K562 (cell line): ENCODE data around the gene GPN1. TPM values are rescaled to one million over a fixed set of nuclear protein-coding genes. Genes with fewer than 3 reads are reported as not detected.

Source experiments
- ATAC-seq: fragments of 200-7000 bp; cut with Tn5 transposase; 3 replicates; pipeline ENCODE4 v1.9.1; 2020; ENCODE audit warnings: moderate library complexity
- BruUV-seq: library from RNA; stranded (reverse); fragments of 400-500 nt; replicated peaks from 2 replicates; lab custom pipeline; 2021; lab: Mats Ljungman, UMichigan
- CTCF ChIA-PET: fragments of 300-600 bp; formaldehyde crosslinking; extraction: SDS; loops from one replicate; lab custom pipeline; 2021; ENCODE audit warnings: low intra/inter-chr PET ratio; lab: Yijun Ruan, JAX
- POLR2A ChIA-PET: fragments of 300-600, 350-650 bp; sonication (Branson Sonifier 250); formaldehyde crosslinking; extraction: SDS; loops from one replicate; lab custom pipeline; 2021; ENCODE audit warnings: antibody characterized with exemption, inconsistent platforms; lab: Yijun Ruan, JAX
- DNase-seq, 4 experiments: peaks; one replicate each; pipeline versions ENCODE4 v3.0.0 to v3.0.0-alpha.2; 2011 to 2018; ENCODE audit warnings: low spot score in 3 of 4, mixed read lengths in 3 of 4; ENCODE audit errors: extremely low read depth in 1 of 4
- FAIRE-seq: peaks from 2 replicates; lab custom pipeline; 2011; peaks lifted over from hg19 to GRCh38; lab: Jason Lieb, UNC
- H2AFZ ChIP-seq: 2 replicates; pipeline ENCODE4 v1.6.0; 2011; ENCODE audit warnings: low read depth, low read length, control low read depth, inconsistent platforms
- H3K27ac ChIP-seq: fragments of 200-600 bp; 3 replicates; pipeline ENCODE4 v1.8.0; 2011; ENCODE audit warnings: low read depth, mild to moderate bottlenecking, control low read depth, inconsistent platforms, low read length, moderate library complexity, mixed read lengths; ENCODE audit errors: extremely low read depth
- H3K27me3 ChIP-seq, 2 experiments: fragments of 300-600 bp in 1 of 2; 2 replicates in 1 of 2; 3 replicates in 1 of 2; pipeline versions ENCODE4 v1.6.0 to v1.8.0; 2011; ENCODE audit warnings: inconsistent platforms in 2 of 2, low read length in 2 of 2, mild to moderate bottlenecking in 1 of 2, mixed read lengths in 1 of 2, moderate library complexity in 1 of 2; ENCODE audit not compliant: control insufficient read depth in 2 of 2, insufficient read depth in 2 of 2
- H3K36me3 ChIP-seq: fragments of 300-600 bp; 3 replicates; pipeline ENCODE4 v1.8.0; 2011; ENCODE audit warnings: mild to moderate bottlenecking, low read length, inconsistent platforms; ENCODE audit not compliant: control insufficient read depth, insufficient read depth
- H3K4me1 ChIP-seq, 2 experiments: fragments of 200-600 bp in 1 of 2; replicated peaks in 1 of 2; 2 replicates in 1 of 2; 3 replicates in 1 of 2; pipeline versions ENCODE4 v1.5.1 to v1.8.0; 2011; ENCODE audit warnings: inconsistent platforms in 2 of 2, low read length in 2 of 2, mild to moderate bottlenecking in 1 of 2, mixed read lengths in 1 of 2, moderate library complexity in 1 of 2; ENCODE audit not compliant: control insufficient read depth in 2 of 2, insufficient read depth in 2 of 2
- H3K4me2 ChIP-seq: 2 replicates; pipeline ENCODE4 v1.6.1; 2011; ENCODE audit warnings: low read length, control low read depth, inconsistent platforms, mixed read lengths; ENCODE audit not compliant: insufficient read depth
- H3K4me3 ChIP-seq: fragments of 200-600 bp; sonication (generic), shearing (Covaris generic); 2 replicates; pipeline ENCODE4 v1.5.1; 2016; ENCODE audit warnings: control low read depth, inconsistent platforms
- H3K79me2 ChIP-seq: fragments of 200-600 bp; 3 replicates; pipeline ENCODE4 v1.8.0; 2011; ENCODE audit warnings: low read length, inconsistent platforms; ENCODE audit not compliant: control insufficient read depth, insufficient read depth
- H3K9ac ChIP-seq, 2 experiments: 2 replicates each; pipeline versions ENCODE4 v1.6.0 to v1.6.1; 2011; ENCODE audit warnings: low read depth in 2 of 2, low read length in 2 of 2, control low read depth in 1 of 2, inconsistent platforms in 1 of 2, mild to moderate bottlenecking in 1 of 2, mixed read lengths in 1 of 2; ENCODE audit not compliant: insufficient read depth in 1 of 2
- H3K9me1 ChIP-seq: one replicate; pipeline ENCODE4 v1.6.0; 2011; ENCODE audit warnings: inconsistent platforms, mild to moderate bottlenecking, low read length, moderate library complexity; ENCODE audit not compliant: control insufficient read depth, insufficient read depth
- H3K9me3 ChIP-seq: replicated peaks from 2 replicates; pipeline ENCODE4 v1.5.1; 2011; ENCODE audit warnings: low read depth, low read length, inconsistent platforms; ENCODE audit not compliant: control insufficient read depth, insufficient read depth
- H4K20me1 ChIP-seq: replicated peaks from 2 replicates; pipeline ENCODE4 v1.6.1; 2011; ENCODE audit warnings: low read length, inconsistent platforms, mixed read lengths; ENCODE audit not compliant: control insufficient read depth, insufficient read depth
- CBX5 ChIP-seq: IDR thresholded peaks from 2 replicates; pipeline ENCODE4 v1.6.1; 2014; ENCODE audit warnings: low read depth, borderline replicate concordance
- HNRNPUL1 ChIP-seq: fragments of 200-400 bp; formaldehyde crosslinking; IDR thresholded peaks from 2 replicates; pipeline ENCODE4 v1.6.1; 2017; ENCODE audit warnings: low read length
- MAFG ChIP-seq: fragments of 450-650 bp; conservative IDR thresholded peaks from 2 replicates; pipeline ENCODE4 v1.6.1; 2016; ENCODE audit warnings: missing genetic modification characterization, missing compliant biosample characterization
- MEF2D ChIP-seq: conservative IDR thresholded peaks from 2 replicates; pipeline ENCODE4 v1.6.1; 2016; ENCODE audit warnings: low read depth, missing genetic modification characterization, missing compliant biosample characterization
- PATZ1 ChIP-seq: fragments of 250-450 bp; sonication (Bioruptor Pico); IDR thresholded peaks from 2 replicates; pipeline ENCODE4 v1.5.0; 2020; ENCODE audit warnings: mild to moderate bottlenecking, borderline replicate concordance
- SETDB1 ChIP-seq: IDR thresholded peaks from one replicate; pipeline ENCODE4 v1.6.1; 2012; ENCODE audit warnings: low read length, control low read depth, inconsistent platforms
- SMAD1 ChIP-seq: fragments of 150-350 bp; IDR thresholded peaks from 2 replicates; pipeline ENCODE4 v1.6.1; 2014; ENCODE audit warnings: low read length, low read depth; ENCODE audit not compliant: partially characterized antibody
- ZBTB1 ChIP-seq: sonication (generic); formaldehyde crosslinking; IDR thresholded peaks from 2 replicates; pipeline ENCODE4 v1.8.1; 2023; ENCODE audit warnings: missing genetic modification reagents, low read depth, mild to moderate bottlenecking, borderline replicate concordance
- ZNF165 ChIP-seq: fragments of 250-450 bp; sonication (Bioruptor Pico); IDR thresholded peaks from 2 replicates; pipeline ENCODE4 v1.4.0; 2020; ENCODE audit warnings: borderline replicate concordance
- ZNF212 ChIP-seq: fragments of 450-650 bp; formaldehyde crosslinking; IDR thresholded peaks from 2 replicates; pipeline ENCODE4 v1.4.0; 2020; ENCODE audit warnings: mild to moderate bottlenecking
- ZNF224 ChIP-seq: sonication (generic); formaldehyde crosslinking; IDR thresholded peaks from 2 replicates; pipeline ENCODE4 v1.8.0; 2022; ENCODE audit warnings: mild to moderate bottlenecking, missing genetic modification reagents
- WGBS: fragments of 100-300 bp; shearing (Covaris generic); methylation state at CpG from one replicate; pipeline ENCODE4 v1.1.6; 2016; ENCODE audit warnings: low coverage, mixed read lengths; ENCODE audit not compliant: insufficient coverage; ENCODE audit errors: missing lambda C conversion rate; 5-methylcytosine and 5-hydroxymethylcytosine counted together
- in situ Hi-C: fragments of 300-500 bp; cut with MboI; formaldehyde crosslinking; loops from 4 replicates; pipeline ENCODE4 v1.15.0; 2018; ENCODE audit warnings: inconsistent platforms, mixed read lengths
- intact Hi-C: fragments of 100-400 bp; cut with micrococcal nuclease; formaldehyde crosslinking; loops from 2 replicates; pipeline ENCODE4 v1.14.2; 2022
- polyA plus RNA-seq, 8 experiments: library from polyadenylated mRNA; depleted of rRNA in 4 of 8; stranded (reverse) in 5 of 8; unstranded in 3 of 8; fragments of >200 nt; fragmentation: Nextera tagmentation in 2 of 8; fragmentation: Illumina TruSeq in 1 of 8; extraction: Ambion mirVana in 2 of 8; extraction: Trizol in 1 of 8; gene quantifications; 2 replicates each; pipeline versions ENCODE4 v1.2.1 to v1.2.3, GENCODE V29; 2011 to 2014; ENCODE audit warnings: inconsistent platforms in 1 of 8, missing spikeins in 1 of 8
- total RNA-seq, 7 experiments: library from RNA; depleted of rRNA in 6 of 7; stranded (reverse); fragments of >200 nt in 6 of 7; fragmentation: Illumina TruSeq in 2 of 7; extraction: Trizol in 2 of 7; gene quantifications; 2 replicates each; pipeline versions ENCODE4 v1.2.1 to v1.2.3, GENCODE V29; 2011 to 2021; ENCODE audit warnings: low replicate concordance in 1 of 7
- TF ChIP-seq, protein P1 (sequence below): fragments of 450-650 bp; IDR thresholded peaks from 2 replicates; pipeline ENCODE4 v1.6.1; 2018; ENCODE audit warnings: mild to moderate bottlenecking, low read depth; ENCODE audit not compliant: partially characterized antibody

Gene GPN1
- total and polyA plus RNA-seq, 9 of the 15 experiments (the other 6 are each of a cell fraction or from before 2014, with no cell fraction given): 23.4 to 171 (median 48.2) TPM

- TF ChIP-seq PATZ1 (CRISPR knock-in tag): no peak
These were observed 7.9 kb downstream of the GPN1 start (continued) for GRCh38 chr2:27636766-27637165.

DNA sequence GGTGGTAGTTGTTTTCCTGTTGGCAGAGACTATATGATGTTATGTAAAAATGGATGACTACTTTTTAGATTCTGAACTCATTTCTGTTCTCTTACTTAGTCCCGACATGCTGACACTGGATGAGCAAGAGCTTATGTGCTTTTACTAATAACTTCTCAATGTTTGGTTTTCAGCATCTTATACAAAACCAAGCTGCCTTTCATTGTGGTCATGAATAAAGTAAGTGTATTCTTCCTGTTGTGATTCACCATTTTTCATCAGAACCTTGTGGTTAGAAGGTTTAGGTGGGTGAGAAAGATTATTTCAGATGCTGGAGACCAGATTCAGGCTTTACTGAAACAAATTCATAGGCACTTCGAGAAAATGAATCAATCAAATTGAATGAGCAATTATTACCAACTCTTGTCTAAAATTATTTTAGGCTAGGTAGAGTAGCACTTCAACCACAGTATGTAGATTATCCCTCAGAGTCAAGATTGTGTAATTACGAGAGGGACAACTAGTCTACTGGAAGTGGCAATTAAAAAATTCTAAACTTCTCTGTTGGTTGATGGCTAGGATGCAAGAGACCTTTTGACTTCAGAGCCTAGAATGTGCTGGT, 9.3 kb downstream of the GPN1 start:
- FAIRE-seq: no peak
- no peak for ATAC-seq
- Histone ChIP-seq H3K4me3 (no peak overlapping the region), H3K4me1 (no peaks in the 10 kb centered on the region), H3K27me3 (no peaks in the 10 kb centered on the region), H3K9ac (no peak overlapping the region), H3K27ac (no peak overlapping the region), H2AFZ (no peak overlapping the region), H3K9me3 (no peaks in the 10 kb centered on the region), H3K36me3 (peaks cover 78% of the 10 kb centered on the region), H3K9me1 (no peaks in the 10 kb centered on the region), H3K4me2 (no peak overlapping the region), H4K20me1 (no peaks in the 10 kb centered on the region), H3K79me2 (no peaks in the 10 kb centered on the region)
- ChIA-PET POLR2A (interaction anchor here (1.2 kb wide), 1 partner anchor 10 kb away, joined by 3 read pairs; no protein-coding TSS in a partner anchor), CTCF (no interaction called here)
- WGBS: 78% methylated on average over 3 of the region's 3 CpGs
- intact Hi-C loops (no loop called here), in situ Hi-C loops (no loop called here)
- no peak for TF ChIP-seq CBX5
- TF ChIP-seq, protein P1, sequence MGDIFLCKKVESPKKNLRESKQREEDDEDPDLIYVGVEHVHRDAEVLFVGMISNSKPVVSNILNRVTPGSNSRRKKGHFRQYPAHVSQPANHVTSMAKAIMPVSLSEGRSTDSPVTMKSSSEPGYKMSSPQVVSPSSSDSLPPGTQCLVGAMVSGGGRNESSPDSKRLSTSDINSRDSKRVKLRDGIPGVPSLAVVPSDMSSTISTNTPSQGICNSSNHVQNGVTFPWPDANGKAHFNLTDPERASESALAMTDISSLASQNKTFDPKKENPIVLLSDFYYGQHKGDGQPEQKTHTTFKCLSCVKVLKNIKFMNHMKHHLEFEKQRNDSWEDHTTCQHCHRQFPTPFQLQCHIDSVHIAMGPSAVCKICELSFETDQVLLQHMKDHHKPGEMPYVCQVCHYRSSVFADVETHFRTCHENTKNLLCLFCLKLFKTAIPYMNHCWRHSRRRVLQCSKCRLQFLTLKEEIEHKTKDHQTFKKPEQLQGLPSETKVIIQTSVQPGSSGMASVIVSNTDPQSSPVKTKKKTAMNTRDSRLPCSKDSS: no peak
- no peak for TF ChIP-seq SMAD1
- TF ChIP-seq ZNF165 (CRISPR knock-in tag): no peak
- TF ChIP-seq SETDB1: no peak
- TF ChIP-seq MAFG (tag): no peak
- no peak for TF ChIP-seq ZNF224 (CRISPR knock-in tag)
- no peak for TF ChIP-seq ZNF212
- TF ChIP-seq ZBTB1 (CRISPR knock-in tag): no peak
- TF ChIP-seq HNRNPUL1: no peak
- no peak for TF ChIP-seq MEF2D
- BruUV-seq: no TSS peak
- no peak for DNase-seq
